Right lobe of liver (tissue), 6 donors: Measurements from ENCODE around the gene SCRN2. TPM values are rescaled to one million over a fixed set of nuclear protein-coding genes. Genes with fewer than 3 reads are reported as not detected.

ENCODE experiments used
- ATAC-seq, 4 donors: fragments of 200-7000 bp; cut with Tn5 transposase; one replicate each; pipeline ENCODE4 v1.9.1; 2020; ENCODE audit warnings: mild to moderate bottlenecking in 4 of 4, moderate library complexity in 4 of 4
- DNase-seq, 3 donors: peaks; one replicate each; pipeline ENCODE4 v3.0.0-alpha.2; 2020
- H3K27ac ChIP-seq, 3 donors: fragments of 200-600 bp; one replicate each; pipeline ENCODE4 v1.8.0; 2022
- H3K27me3 ChIP-seq, 2 donors: fragments of 200-600 bp; one replicate each; pipeline ENCODE4 v1.8.0; 2022
- H3K36me3 ChIP-seq, 4 donors: fragments of 200-600 bp; sonication (generic) in 1 of 4; one replicate each; pipeline versions ENCODE4 v1.5.1 to v1.8.0; 2017 to 2022; ENCODE audit warnings: control low read depth in 1 of 4
- H3K4me1 ChIP-seq, 4 donors: fragments of 200-600 bp; sonication (generic) in 1 of 4; one replicate each; pipeline versions ENCODE4 v1.5.1 to v1.8.0; 2017 to 2022; ENCODE audit warnings: control low read depth in 1 of 4
- H3K4me3 ChIP-seq, 3 donors: fragments of 200-600 bp; one replicate each; pipeline ENCODE4 v1.8.0; 2022
- H3K9me3 ChIP-seq, 4 donors: fragments of 200-600 bp; sonication (generic) in 1 of 4; one replicate each; pipeline versions ENCODE4 v1.5.1 to v1.8.0; 2017 to 2022; ENCODE audit warnings: control low read depth in 1 of 4
- POLR2A ChIP-seq: fragments of 450-650 bp; IDR thresholded peaks from one replicate; pipeline ENCODE4 v1.6.1; 2017; ENCODE audit warnings: antibody characterized with exemption, mild to moderate bottlenecking
- WGBS: methylation state at CpG from one replicate; pipeline ENCODE4 v1.1.6; 2018; ENCODE audit warnings: low coverage, low lambda C conversion rate; ENCODE audit not compliant: insufficient coverage; ENCODE audit errors: missing lambda C conversion rate; 5-methylcytosine and 5-hydroxymethylcytosine counted together
- intact Hi-C, 2 donors: fragments of 100-400 bp; cut with DNase I; formaldehyde crosslinking; loops; one replicate each; pipeline versions ENCODE4 v1.11.2 to v1.14.1; 2022
- total RNA-seq, 6 experiments: library from RNA; depleted of rRNA in 2 of 6; stranded (reverse); fragments of >200 nt in 2 of 6; fragmentation: NEBNext Ultra II Directional in 3 of 6; extraction: Animal tissue kit (Norgen Biotek cat#: 25700) in 3 of 6; gene quantifications; one replicate each; pipeline versions ENCODE4 v1.1.0 to v1.2.4, GENCODE V29; 2016 to 2023
- TF ChIP-seq, protein P1 (sequence below), 4 donors: fragments of 200-600 bp in 3 of 4; fragments of 450-650 bp in 1 of 4; IDR thresholded peaks; one replicate each; pipeline versions ENCODE4 v1.5.1 to v1.8.0; 2016 to 2022; ENCODE audit warnings: antibody characterized with exemption in 4 of 4, mild to moderate bottlenecking in 2 of 4
- donor health status: DM: no; HTN: yes; CAD: no.
- donor health status: DM: no; HTN: no; CAD: no.
- donor health status: DM: no; HTN: no; CAD: no.
- donor health status: DM: no; HTN: yes; CAD: no.
- donor health status: DM: no; HTN: yes; CAD: no.

SCRN2 gene
- total RNA-seq, 6 experiments from 2014 or later: 18.1 to 25.7 (median 19.6) TPM

DNA sequence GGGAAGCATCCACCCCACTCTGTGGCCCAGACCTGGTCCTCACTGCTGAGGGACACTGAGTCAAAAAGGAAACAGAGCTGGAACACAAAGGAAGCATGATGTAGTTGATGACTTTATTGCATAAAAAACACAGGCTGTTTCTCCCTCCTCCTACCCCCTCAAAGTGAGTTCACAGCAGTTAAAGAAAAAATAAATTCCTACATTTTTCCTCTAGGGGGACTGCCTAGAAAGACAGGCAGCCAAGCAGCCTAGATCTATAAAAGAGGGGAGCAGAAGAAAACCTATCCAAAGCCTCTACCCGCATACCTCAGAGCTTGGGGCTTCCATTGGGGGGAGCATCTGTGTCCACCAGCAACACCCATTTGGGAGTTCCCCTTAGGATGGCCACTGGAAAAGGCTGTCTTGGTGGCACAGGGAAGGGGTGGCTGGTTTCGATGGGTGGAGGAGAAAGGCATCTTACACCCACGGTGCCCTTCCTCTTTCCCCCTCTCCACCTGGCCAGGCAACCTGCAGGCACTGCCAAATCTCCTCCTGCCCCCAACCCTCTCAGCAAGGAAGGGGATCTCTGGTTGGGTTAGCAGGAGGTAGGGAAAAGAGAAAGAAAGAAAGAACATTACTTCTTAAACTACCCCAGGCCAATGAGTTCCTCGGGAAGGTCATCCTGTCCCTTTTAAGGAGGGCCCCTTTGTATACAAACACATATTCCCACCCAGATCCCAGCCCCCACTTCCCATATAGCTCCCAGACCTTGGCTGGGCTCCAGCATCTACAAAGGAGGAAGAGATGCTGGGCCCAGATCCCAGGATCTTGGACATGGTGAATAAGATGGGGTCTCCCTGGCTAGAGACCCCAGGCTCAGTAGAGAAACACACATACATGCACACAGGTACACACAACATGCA lies 4.0 kb upstream of the SCRN2 start:
- H3K4me3 ChIP-seq: no peak overlapping the region
- H3K4me1 ChIP-seq: peaks cover 0 to 24% (median 9%) of the 10 kb centered on the region in 4 donors
- DNase-seq (no peak), ATAC-seq (no peak)
- H3K27me3 ChIP-seq: peaks cover 0 to 14% of the 10 kb centered on the region in 2 donors
- no peaks in the 10 kb centered on the region for H3K9me3 ChIP-seq
- WGBS: 75% methylated on average over 2 of the region's 4 CpGs
- intact Hi-C loops: loop anchor here (5.0 to 10.0 kb wide), 2 partner anchors 47 to 170 kb away; no protein-coding TSS in a partner anchor
- H3K36me3 ChIP-seq: no peaks in the 10 kb centered on the region
- no peak overlapping the region for H3K27ac ChIP-seq
- no peak for TF ChIP-seq POLR2A
- TF ChIP-seq, protein P1, sequence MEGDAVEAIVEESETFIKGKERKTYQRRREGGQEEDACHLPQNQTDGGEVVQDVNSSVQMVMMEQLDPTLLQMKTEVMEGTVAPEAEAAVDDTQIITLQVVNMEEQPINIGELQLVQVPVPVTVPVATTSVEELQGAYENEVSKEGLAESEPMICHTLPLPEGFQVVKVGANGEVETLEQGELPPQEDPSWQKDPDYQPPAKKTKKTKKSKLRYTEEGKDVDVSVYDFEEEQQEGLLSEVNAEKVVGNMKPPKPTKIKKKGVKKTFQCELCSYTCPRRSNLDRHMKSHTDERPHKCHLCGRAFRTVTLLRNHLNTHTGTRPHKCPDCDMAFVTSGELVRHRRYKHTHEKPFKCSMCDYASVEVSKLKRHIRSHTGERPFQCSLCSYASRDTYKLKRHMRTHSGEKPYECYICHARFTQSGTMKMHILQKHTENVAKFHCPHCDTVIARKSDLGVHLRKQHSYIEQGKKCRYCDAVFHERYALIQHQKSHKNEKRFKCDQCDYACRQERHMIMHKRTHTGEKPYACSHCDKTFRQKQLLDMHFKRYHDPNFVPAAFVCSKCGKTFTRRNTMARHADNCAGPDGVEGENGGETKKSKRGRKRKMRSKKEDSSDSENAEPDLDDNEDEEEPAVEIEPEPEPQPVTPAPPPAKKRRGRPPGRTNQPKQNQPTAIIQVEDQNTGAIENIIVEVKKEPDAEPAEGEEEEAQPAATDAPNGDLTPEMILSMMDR (IDR thresholded peaks at IDR 0.05): peak; percentile 9 to 22 (median 17)

DNA sequence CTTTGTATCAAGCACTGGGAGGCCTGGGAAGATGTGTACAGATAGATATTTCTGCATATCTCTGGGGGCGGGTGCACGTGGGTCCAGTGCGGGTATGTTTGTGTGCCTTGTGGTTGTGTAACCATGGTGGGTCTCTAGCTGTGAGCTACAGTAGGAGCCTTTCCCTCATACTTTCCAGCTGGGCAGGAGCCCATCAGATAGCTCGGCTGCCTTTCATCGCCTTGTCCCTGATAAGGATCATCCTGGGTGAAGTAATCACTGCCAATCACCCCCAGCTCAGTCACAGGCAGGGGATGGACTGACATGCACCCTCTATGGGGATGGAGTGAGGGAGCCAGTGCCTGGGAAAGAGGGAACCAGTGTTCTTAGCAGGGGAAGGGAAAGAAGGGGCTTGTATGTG lies 3.2 kb upstream of the SCRN2 start:
- Histone ChIP-seq H3K27ac (no peak overlapping the region), H3K4me3 (no peak overlapping the region), H3K36me3 (no peaks in the 10 kb centered on the region), H3K9me3 (no peaks in the 10 kb centered on the region), H3K27me3 (peaks cover 0 to 14% of the 10 kb centered on the region in 2 donors), H3K4me1 (peaks cover 0 to 31% (median 11%) of the 10 kb centered on the region in 4 donors)
- ATAC-seq (no peak), DNase-seq (no peak)
- intact Hi-C loops: loop anchor here (10.0 kb wide), 1 partner anchor 171 kb away; no protein-coding TSS in a partner anchor
- no peak for TF ChIP-seq POLR2A
- TF ChIP-seq, protein P1 (IDR thresholded peaks at IDR 0.05): no peak
- 13% methylated on average over 5 of the region's 5 CpGs for WGBS

DNA sequence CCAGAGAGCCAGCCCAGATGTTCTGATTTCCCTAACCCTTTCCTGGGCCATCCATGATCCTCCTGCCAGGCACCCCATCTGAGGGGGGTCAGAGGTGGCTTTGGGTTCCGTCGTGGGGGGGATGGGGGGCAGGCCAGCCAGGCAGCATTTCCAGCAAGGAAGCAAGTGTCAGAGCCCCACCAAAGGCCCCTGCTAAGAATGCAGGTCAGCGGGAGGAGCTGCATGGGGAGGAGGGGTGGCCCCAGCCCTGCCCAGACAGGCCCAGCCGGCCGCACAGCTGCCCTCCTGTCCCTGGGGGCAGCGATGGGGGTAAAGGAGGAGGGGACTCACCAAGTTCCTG lies 2.3 kb upstream of the SCRN2 start:
- Histone ChIP-seq H3K9me3 (no peaks in the 10 kb centered on the region), H3K4me1 (peaks cover 0 to 31% (median 11%) of the 10 kb centered on the region in 4 donors), H3K36me3 (no peaks in the 10 kb centered on the region), H3K27me3 (peaks cover 0 to 14% of the 10 kb centered on the region in 2 donors), H3K27ac (no peak overlapping the region), H3K4me3 (no peak overlapping the region)
- 13% methylated on average over 2 of the region's 6 CpGs for WGBS
- no peak for ATAC-seq
- intact Hi-C loops: loop anchor here (10.0 kb wide), 1 partner anchor 171 kb away; no protein-coding TSS in a partner anchor
- TF ChIP-seq, protein P1 (IDR thresholded peaks at IDR 0.05): no peak
- no peak for TF ChIP-seq POLR2A
- DNase-seq: no peak

DNA sequence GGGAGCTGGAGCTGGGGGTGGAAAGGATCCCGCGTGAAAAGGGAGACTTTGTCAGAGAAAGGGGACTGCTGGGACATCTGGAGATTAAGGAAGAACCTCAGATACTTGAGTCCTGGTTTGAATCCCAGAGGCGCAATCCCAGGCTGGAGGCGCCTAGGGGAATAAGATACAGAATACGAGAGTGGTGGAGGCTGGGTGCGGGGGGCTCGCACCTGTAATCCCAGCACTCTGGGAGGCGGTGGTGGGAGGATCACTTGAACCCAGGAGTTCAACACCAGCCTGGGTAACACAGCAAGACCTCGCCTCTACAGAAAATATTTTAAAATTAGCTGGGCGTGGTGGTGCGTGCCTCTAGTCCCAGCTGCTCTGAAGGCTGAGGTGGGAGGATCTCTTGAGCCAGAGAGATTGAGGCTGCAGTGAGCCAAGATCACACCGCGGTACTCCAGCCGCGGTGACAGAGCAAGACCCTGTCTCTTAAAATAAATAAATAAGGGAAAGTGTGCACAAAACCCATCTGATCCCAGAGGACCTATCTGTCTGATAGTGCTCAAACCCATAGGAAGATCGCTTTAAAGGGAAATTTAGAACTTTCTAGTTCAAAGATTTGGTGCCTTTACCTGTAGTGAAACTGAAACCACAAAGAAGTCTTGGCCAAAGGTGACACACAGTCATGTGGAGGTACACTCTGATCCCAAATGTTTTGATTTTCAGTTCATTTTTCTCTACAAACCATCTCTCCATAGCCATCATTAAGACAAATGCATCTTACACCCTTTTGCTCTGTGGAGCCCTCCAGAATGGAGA lies 617 bp upstream of the SCRN2 start:
- H3K27me3 ChIP-seq: peaks cover 0 to 4% of the 10 kb centered on the region in 2 donors
- peaks cover 0 to 31% (median 11%) of the 10 kb centered on the region in 4 donors for H3K4me1 ChIP-seq
- peaks cover 0 to 7% (median 0%) of the 10 kb centered on the region in 4 donors for H3K36me3 ChIP-seq
- no peaks in the 10 kb centered on the region for H3K9me3 ChIP-seq
- 45% methylated on average over 16 of the region's 16 CpGs for WGBS
- ATAC-seq: peak in 3 of 4 donors; percentile 8 to 28 (median 12)
- H3K4me3 ChIP-seq: peak overlapping the region; percentile 86 to 94 (median 92)
- TF ChIP-seq, protein P1 (IDR thresholded peaks at IDR 0.05): peak in 1 of 4 donors; percentile 1
- TF ChIP-seq POLR2A: no peak
- no peak for DNase-seq
- H3K27ac ChIP-seq: peak overlapping the region; percentile 52 to 92 (median 75)
- intact Hi-C loops: loop anchor here (10.0 kb wide), 1 partner anchor 173 kb away; no protein-coding TSS in a partner anchor
